GM19395 (cell line): ENCODE results near the gene STK32C.

ENCODE experiments used
- ATAC-seq: cut with Tn5 transposase; IDR thresholded peaks from one replicate; pipeline ENCODE4 v1.9.1; 2021; ENCODE audit warnings: mild to moderate bottlenecking, moderate library complexity; ENCODE audit not compliant: unreplicated experiment

The STK32C gene

GRCh38 chr10:132174237-132174636, 133.5 kb downstream of the STK32C start:
- no peak for ATAC-seq

GRCh38 chr10:132173185-132173584, 134.6 kb downstream of the STK32C start:
- no peak for ATAC-seq

- no peak for ATAC-seq
Measured at GRCh38 chr10:132172091-132173066, 135.4 kb downstream of the STK32C start.

GRCh38 chr10:132170561-132171361, 137.0 kb downstream of the STK32C start:
- ATAC-seq = no peak

- ATAC-seq = no peak
Measured at GRCh38 chr10:132169766-132170560, 137.8 kb downstream of the STK32C start.

- ATAC-seq = no peak
Measured at GRCh38 chr10:132169031-132169765, 138.6 kb downstream of the STK32C start.

GRCh38 chr10:132168571-132169030, 139.1 kb downstream of the STK32C start:
- ATAC-seq = no peak

- no peak for ATAC-seq
Measured at GRCh38 chr10:132167976-132168375, 139.8 kb downstream of the STK32C start.

GRCh38 chr10:132167041-132167674, 140.6 kb downstream of the STK32C start:
- no peak for ATAC-seq

- ATAC-seq = no peak
Measured at GRCh38 chr10:132166216-132166950, 141.4 kb downstream of the STK32C start.

- no peak for ATAC-seq
Measured at GRCh38 chr10:132165416-132165980, 142.3 kb downstream of the STK32C start.

- ATAC-seq = no peak
Measured at GRCh38 chr10:132164761-132165278, 142.9 kb downstream of the STK32C start.

GRCh38 chr10:132163826-132164515, 143.8 kb downstream of the STK32C start:
- no peak for ATAC-seq

GRCh38 chr10:132163278-132163765, 144.4 kb downstream of the STK32C start:
- no peak for ATAC-seq

GRCh38 chr10:132162590-132163277, 145.0 kb downstream of the STK32C start:
- ATAC-seq = no peak

GRCh38 chr10:132162021-132162531, 145.7 kb downstream of the STK32C start:
- ATAC-seq = no peak
